Sigmoid colon (tissue), 7 donors: ENCODE measurements around the gene CRYBB3. TPM values are rescaled to one million over a fixed set of nuclear protein-coding genes. Genes with fewer than 3 reads are reported as not detected.

ENCODE experiments used
- DNase-seq: peaks from one replicate; pipeline ENCODE4 v3.0.0-alpha.2; 2019
- H3K27ac ChIP-seq, 4 donors: fragments of 200-600 bp; sonication (generic); one replicate each; pipeline ENCODE4 v1.5.1; 2016 to 2019; ENCODE audit warnings: mild to moderate bottlenecking in 1 of 4
- H3K27me3 ChIP-seq, 3 donors: fragments of 200-600 bp; sonication (generic); one replicate each; pipeline ENCODE4 v1.5.1; 2019; ENCODE audit warnings: mild to moderate bottlenecking in 1 of 3
- H3K36me3 ChIP-seq, 4 donors: fragments of 200-600 bp; sonication (generic); one replicate each; pipeline ENCODE4 v1.5.1; 2016 to 2019
- H3K4me1 ChIP-seq, 4 donors: fragments of 200-600 bp; sonication (generic); one replicate each; pipeline ENCODE4 v1.5.1; 2017 to 2019
- H3K4me3 ChIP-seq, 4 donors: fragments of 200-600 bp; sonication (generic); one replicate each; pipeline ENCODE4 v1.5.1; 2017 to 2019; ENCODE audit warnings: mild to moderate bottlenecking in 2 of 4, moderate library complexity in 1 of 4
- H3K9me3 ChIP-seq, 4 donors: fragments of 200-600 bp in 3 of 4; sonication (generic) in 3 of 4; one replicate each; pipeline versions ENCODE4 v1.5.1 to v1.6.1; 2013 to 2019
- CTCF ChIP-seq, 4 experiments: fragments of 450-650 bp in 3 of 4; fragments of 200-600 bp in 1 of 4; IDR thresholded peaks; one replicate each; pipeline ENCODE4 v1.5.1; 2016 to 2019; ENCODE audit warnings: antibody characterized with exemption in 4 of 4, mild to moderate bottlenecking in 3 of 4, moderate library complexity in 2 of 4
- EP300 ChIP-seq, 4 donors: sonication (generic); formaldehyde crosslinking; IDR thresholded peaks; one replicate each; pipeline ENCODE4 v1.6.1; 2017; ENCODE audit warnings: antibody characterized with exemption in 4 of 4
- POLR2A ChIP-seq, 2 donors: fragments of 450-650 bp; IDR thresholded peaks; one replicate each; pipeline ENCODE4 v1.6.1; 2016; ENCODE audit warnings: antibody characterized with exemption in 2 of 2, mild to moderate bottlenecking in 2 of 2, moderate library complexity in 2 of 2
- POLR2AphosphoS5 ChIP-seq, 4 donors: sonication (generic); formaldehyde crosslinking; IDR thresholded peaks; one replicate each; pipeline ENCODE4 v1.6.1; 2017; ENCODE audit warnings: antibody characterized with exemption in 4 of 4
- WGBS, 2 donors: extraction: QIAGEN DNeasy Blood & Tissue Kit; methylation state at CpG; one replicate each; pipeline ENCODE4 v1.1.7; 2013; 5-methylcytosine and 5-hydroxymethylcytosine counted together
- intact Hi-C: fragments of 100-400 bp; cut with DNase I; formaldehyde crosslinking; loops from one replicate; pipeline ENCODE4 v1.15.1; 2023
- polyA plus RNA-seq, 3 donors: library from polyadenylated mRNA; stranded (reverse); fragments of 200-250 nt; gene quantifications; one replicate each; pipeline ENCODE4 v1.2.3, GENCODE V29; 2013
- total RNA-seq, 4 donors: library from RNA; depleted of rRNA; stranded (reverse); fragments of >200 nt; gene quantifications; one replicate each; pipeline ENCODE4 v1.1.0, GENCODE V29; 2016
- donor health status: healthy with polysubstance abuse.
- donor health status: Bipolar disorder and iron deficiency.
- donor health status: healthy.

CRYBB3 gene
- total and polyA plus RNA-seq, 7 donors: 0.67 to 1.4 TPM; not detected in 5

GRCh38 chr22:25162561-25162960 is 37.1 kb upstream of the CRYBB3 start:
- H3K4me3 ChIP-seq: no peak overlapping the region
- intact Hi-C loops: no loop called here
- 67 to 85% methylated on average over 1 of the region's 1 CpG for WGBS, 2 donors
- peaks cover 0 to 27% (median 11%) of the 10 kb centered on the region in 4 donors for H3K4me1 ChIP-seq
- H3K9me3 ChIP-seq: no peaks in the 10 kb centered on the region
- no peaks in the 10 kb centered on the region for H3K27me3 ChIP-seq
- no peak overlapping the region for H3K27ac ChIP-seq
- DNase-seq: no peak
- TF ChIP-seq POLR2AphosphoS5 (IDR thresholded peaks at IDR 0.05) (no peak), POLR2A (IDR thresholded peaks at IDR 0.05) (no peak), CTCF (IDR thresholded peaks at IDR 0.05) (no peak), EP300 (IDR thresholded peaks at IDR 0.05) (no peak)
- H3K36me3 ChIP-seq: no peaks in the 10 kb centered on the region

GRCh38 chr22:25165785-25166184 is 33.9 kb upstream of the CRYBB3 start:
- intact Hi-C loops: no loop called here
- no peaks in the 10 kb centered on the region for H3K27me3 ChIP-seq
- no peak overlapping the region for H3K4me3 ChIP-seq
- WGBS, 2 donors: 93 to 96% methylated on average over 10 of the region's 10 CpGs
- TF ChIP-seq EP300 (IDR thresholded peaks at IDR 0.05): no peak
- TF ChIP-seq POLR2AphosphoS5 (IDR thresholded peaks at IDR 0.05): no peak
- no peak for TF ChIP-seq CTCF (IDR thresholded peaks at IDR 0.05)
- TF ChIP-seq POLR2A (IDR thresholded peaks at IDR 0.05): no peak
- DNase-seq: peak; percentile 30
- H3K27ac ChIP-seq: peak overlapping the region; percentile 52 to 66 (median 65)
- peaks cover 0 to 12% (median 8%) of the 10 kb centered on the region in 4 donors for H3K4me1 ChIP-seq
- H3K36me3 ChIP-seq: no peaks in the 10 kb centered on the region
- no peaks in the 10 kb centered on the region for H3K9me3 ChIP-seq

GRCh38 chr22:25166266-25167040 is 33.2 kb upstream of the CRYBB3 start:
- WGBS, 2 donors: 49 to 83% methylated on average over 9 of the region's 9 CpGs
- Histone ChIP-seq H3K4me3 (no peak overlapping the region), H3K9me3 (no peaks in the 10 kb centered on the region), H3K27ac (no peak overlapping the region), H3K36me3 (no peaks in the 10 kb centered on the region), H3K27me3 (no peaks in the 10 kb centered on the region), H3K4me1 (peaks cover 0 to 12% (median 8%) of the 10 kb centered on the region in 4 donors)
- no peak for DNase-seq
- TF ChIP-seq POLR2A (IDR thresholded peaks at IDR 0.05) (no peak), EP300 (IDR thresholded peaks at IDR 0.05) (no peak), CTCF (IDR thresholded peaks at IDR 0.05) (no peak), POLR2AphosphoS5 (IDR thresholded peaks at IDR 0.05) (no peak)
- intact Hi-C loops: no loop called here

- DNase-seq: no peak
Measured at GRCh38 chr22:25167082-25167481, 32.6 kb upstream of the CRYBB3 start.

More at GRCh38 chr22:25167082-25167481, 32.6 kb upstream of the CRYBB3 start:
- H3K27me3 ChIP-seq: no peaks in the 10 kb centered on the region
- no peaks in the 10 kb centered on the region for H3K36me3 ChIP-seq
- WGBS, 2 donors: 71 to 83% methylated on average over 7 of the region's 7 CpGs
- H3K27ac ChIP-seq: no peak overlapping the region
- no peak overlapping the region for H3K4me3 ChIP-seq
- intact Hi-C loops: no loop called here
- H3K9me3 ChIP-seq: no peaks in the 10 kb centered on the region
- TF ChIP-seq POLR2AphosphoS5 (IDR thresholded peaks at IDR 0.05) (no peak), CTCF (IDR thresholded peaks at IDR 0.05) (no peak), EP300 (IDR thresholded peaks at IDR 0.05) (no peak), POLR2A (IDR thresholded peaks at IDR 0.05) (no peak)
- H3K4me1 ChIP-seq: peaks cover 0 to 12% (median 8%) of the 10 kb centered on the region in 4 donors
